ENCODE measurements around the gene UBN1.

UBN1 gene

DNA sequence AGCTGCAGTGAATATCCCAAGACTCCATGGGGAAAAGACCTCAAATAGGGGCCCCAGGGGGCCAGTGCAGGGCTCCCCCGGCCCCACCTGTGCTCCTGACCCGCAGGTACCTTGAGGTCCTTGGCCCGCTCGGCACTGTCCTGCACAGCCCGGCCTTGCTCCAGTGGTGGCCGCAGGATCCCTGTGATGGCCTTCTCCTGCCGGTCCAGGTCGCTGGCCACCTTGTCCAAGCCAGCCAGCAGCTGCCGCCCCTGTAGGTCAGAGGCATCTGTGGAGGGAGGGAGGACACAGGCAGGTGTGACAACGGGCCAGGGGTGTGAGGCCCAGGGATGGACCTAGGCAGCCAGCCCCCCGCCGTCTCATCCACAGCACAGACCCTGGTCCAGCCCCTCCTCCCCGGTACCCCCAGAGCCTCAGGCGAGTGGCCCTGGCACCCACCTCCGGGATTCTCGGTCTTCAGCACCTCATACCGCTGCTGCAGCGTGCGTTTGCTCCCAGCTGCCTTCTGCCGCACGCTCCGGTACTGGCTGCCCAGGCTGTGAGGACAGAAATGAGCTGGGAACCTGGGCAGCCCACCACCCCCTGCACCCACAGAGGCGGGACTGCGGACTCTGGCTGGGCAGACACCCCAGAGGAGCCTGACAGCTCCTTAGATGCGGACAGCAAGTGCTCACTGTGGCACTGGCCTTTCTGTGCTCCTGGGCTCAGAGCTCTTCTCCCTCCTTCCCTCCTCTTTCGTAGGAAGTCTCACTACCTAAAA, 46.0 kb downstream of the UBN1 start:
- ChIA-PET CTCF (no interaction called here), POLR2A (interaction anchor here (0.6 to 0.9 kb wide), 2 partner anchors 10 to 36 kb away, joined by 3 to 7 read pairs; no protein-coding TSS in a partner anchor)
- TF ChIP-seq, protein P1, sequence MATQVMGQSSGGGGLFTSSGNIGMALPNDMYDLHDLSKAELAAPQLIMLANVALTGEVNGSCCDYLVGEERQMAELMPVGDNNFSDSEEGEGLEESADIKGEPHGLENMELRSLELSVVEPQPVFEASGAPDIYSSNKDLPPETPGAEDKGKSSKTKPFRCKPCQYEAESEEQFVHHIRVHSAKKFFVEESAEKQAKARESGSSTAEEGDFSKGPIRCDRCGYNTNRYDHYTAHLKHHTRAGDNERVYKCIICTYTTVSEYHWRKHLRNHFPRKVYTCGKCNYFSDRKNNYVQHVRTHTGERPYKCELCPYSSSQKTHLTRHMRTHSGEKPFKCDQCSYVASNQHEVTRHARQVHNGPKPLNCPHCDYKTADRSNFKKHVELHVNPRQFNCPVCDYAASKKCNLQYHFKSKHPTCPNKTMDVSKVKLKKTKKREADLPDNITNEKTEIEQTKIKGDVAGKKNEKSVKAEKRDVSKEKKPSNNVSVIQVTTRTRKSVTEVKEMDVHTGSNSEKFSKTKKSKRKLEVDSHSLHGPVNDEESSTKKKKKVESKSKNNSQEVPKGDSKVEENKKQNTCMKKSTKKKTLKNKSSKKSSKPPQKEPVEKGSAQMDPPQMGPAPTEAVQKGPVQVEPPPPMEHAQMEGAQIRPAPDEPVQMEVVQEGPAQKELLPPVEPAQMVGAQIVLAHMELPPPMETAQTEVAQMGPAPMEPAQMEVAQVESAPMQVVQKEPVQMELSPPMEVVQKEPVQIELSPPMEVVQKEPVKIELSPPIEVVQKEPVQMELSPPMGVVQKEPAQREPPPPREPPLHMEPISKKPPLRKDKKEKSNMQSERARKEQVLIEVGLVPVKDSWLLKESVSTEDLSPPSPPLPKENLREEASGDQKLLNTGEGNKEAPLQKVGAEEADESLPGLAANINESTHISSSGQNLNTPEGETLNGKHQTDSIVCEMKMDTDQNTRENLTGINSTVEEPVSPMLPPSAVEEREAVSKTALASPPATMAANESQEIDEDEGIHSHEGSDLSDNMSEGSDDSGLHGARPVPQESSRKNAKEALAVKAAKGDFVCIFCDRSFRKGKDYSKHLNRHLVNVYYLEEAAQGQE (tag by site-specific recombination; IDR thresholded peaks at IDR 0.05), result no peak
- no peak for TF ChIP-seq SP7 (tag by site-specific recombination; IDR thresholded peaks at IDR 0.05)
- TF ChIP-seq, protein P2, sequence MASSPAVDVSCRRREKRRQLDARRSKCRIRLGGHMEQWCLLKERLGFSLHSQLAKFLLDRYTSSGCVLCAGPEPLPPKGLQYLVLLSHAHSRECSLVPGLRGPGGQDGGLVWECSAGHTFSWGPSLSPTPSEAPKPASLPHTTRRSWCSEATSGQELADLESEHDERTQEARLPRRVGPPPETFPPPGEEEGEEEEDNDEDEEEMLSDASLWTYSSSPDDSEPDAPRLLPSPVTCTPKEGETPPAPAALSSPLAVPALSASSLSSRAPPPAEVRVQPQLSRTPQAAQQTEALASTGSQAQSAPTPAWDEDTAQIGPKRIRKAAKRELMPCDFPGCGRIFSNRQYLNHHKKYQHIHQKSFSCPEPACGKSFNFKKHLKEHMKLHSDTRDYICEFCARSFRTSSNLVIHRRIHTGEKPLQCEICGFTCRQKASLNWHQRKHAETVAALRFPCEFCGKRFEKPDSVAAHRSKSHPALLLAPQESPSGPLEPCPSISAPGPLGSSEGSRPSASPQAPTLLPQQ (tag by site-specific recombination; IDR thresholded peaks at IDR 0.05), result no peak
- no peak for TF ChIP-seq ZNF140 (tag by site-specific recombination; IDR thresholded peaks at IDR 0.05)
- TF ChIP-seq, protein P3, sequence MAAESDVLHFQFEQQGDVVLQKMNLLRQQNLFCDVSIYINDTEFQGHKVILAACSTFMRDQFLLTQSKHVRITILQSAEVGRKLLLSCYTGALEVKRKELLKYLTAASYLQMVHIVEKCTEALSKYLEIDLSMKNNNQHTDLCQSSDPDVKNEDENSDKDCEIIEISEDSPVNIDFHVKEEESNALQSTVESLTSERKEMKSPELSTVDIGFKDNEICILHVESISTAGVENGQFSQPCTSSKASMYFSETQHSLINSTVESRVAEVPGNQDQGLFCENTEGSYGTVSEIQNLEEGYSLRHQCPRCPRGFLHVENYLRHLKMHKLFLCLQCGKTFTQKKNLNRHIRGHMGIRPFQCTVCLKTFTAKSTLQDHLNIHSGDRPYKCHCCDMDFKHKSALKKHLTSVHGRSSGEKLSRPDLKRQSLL (tag by site-specific recombination; IDR thresholded peaks at IDR 0.05), result no peak
- TF ChIP-seq ZNF248 (tag by site-specific recombination; IDR thresholded peaks at IDR 0.05), result no peak
- TF ChIP-seq ZNF266 (tag by site-specific recombination; IDR thresholded peaks at IDR 0.05; ENCODE audit: low read depth), result no peak
- TF ChIP-seq ZNF423 (tag by site-specific recombination; IDR thresholded peaks at IDR 0.05), result no peak
- TF ChIP-seq HOXC10 (CRISPR knock-in tag; IDR thresholded peaks at IDR 0.05), result no peak
- H3K27ac ChIP-seq (ENCODE audit: extremely low read depth, low read depth, low read length), result no peak overlapping the region
- H3K4me3 ChIP-seq (ENCODE audit: low read depth, low read length), result no peak overlapping the region
- H3K9me3 ChIP-seq (ENCODE audit: control insufficient read depth, insufficient read depth, low read depth, low read length), result no peaks in the 10 kb centered on the region
- H3K4me1 ChIP-seq (ENCODE audit: control insufficient read depth, insufficient read depth, low read length), result no peaks in the 10 kb centered on the region
- H3K36me3 ChIP-seq (ENCODE audit: control insufficient read depth in 2 of 2, insufficient read depth in 1 of 2, low read length in 2 of 2), result peaks cover 0 to 4% of the 10 kb centered on the region in 2 experiments; a peak in 1 of 3 replicates

DNA sequence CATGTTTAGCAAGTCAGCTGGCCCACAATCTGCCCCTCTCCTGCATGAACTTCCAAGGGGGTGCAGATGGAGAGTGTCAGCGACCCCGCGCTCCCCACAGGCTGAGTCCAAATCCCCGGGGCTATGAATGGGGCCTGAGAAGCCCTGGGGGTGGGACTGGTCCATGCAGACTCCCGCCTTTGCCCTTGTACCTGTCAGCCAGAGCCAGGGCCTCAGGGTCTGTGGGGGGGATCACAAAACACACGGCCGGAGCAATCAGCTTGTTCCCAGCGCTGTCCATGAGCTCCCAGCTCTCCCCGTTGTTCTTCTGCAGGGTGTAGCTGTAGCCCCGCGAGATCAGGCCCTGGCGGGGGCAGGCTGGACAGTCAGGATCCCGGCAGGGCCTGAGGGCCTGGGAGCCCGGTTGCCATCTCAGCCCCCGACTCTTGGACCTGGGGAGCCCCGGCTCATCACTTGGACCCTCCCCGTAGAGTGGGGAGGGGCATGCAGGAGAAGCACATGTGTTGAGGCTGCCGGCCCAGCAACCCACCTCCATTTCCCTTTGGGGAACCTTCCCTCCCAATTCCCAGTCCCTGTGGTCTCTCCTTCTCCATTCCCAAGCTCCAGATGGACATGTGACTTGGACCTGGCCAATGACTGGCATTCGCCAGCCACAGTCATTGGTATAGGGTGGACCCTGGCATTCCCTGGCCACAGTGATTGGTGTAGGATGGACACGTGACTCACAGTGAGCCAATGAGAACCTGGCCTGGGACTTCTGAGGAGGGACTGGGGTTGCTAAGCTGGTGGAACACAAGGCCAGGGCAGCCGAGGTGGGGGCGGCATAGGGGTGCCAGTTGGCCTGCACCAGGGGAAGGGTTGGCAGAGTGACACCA, 47.2 kb downstream of the UBN1 start:
- H3K9me3 ChIP-seq (ENCODE audit: control insufficient read depth, insufficient read depth, low read depth, low read length), result no peaks in the 10 kb centered on the region
- TF ChIP-seq ZBTB48 (tag by site-specific recombination; IDR thresholded peaks at IDR 0.05) (no peak), SP2 (tag by site-specific recombination; IDR thresholded peaks at IDR 0.05) (peak; percentile 48), RBAK (tag by site-specific recombination; IDR thresholded peaks at IDR 0.05) (no peak)
- H3K4me3 ChIP-seq (ENCODE audit: low read depth, low read length), result no peak overlapping the region
- no peak overlapping the region for H3K27ac ChIP-seq (ENCODE audit: extremely low read depth, low read depth, low read length)
- H3K36me3 ChIP-seq (ENCODE audit: control insufficient read depth in 2 of 2, insufficient read depth in 1 of 2, low read length in 2 of 2), result peaks cover 0 to 4% of the 10 kb centered on the region in 2 experiments; a peak in 1 of 3 replicates
- ChIA-PET POLR2A (interaction anchor here (0.6 kb wide), 1 partner anchor 38 kb away, joined by 7 read pairs; no protein-coding TSS in a partner anchor), CTCF (interaction anchor here (1.0 kb wide), 1 partner anchor 10 kb away, joined by 3 read pairs; no protein-coding TSS in a partner anchor)
- H3K4me1 ChIP-seq (ENCODE audit: control insufficient read depth, insufficient read depth, low read length), result no peaks in the 10 kb centered on the region

DNA sequence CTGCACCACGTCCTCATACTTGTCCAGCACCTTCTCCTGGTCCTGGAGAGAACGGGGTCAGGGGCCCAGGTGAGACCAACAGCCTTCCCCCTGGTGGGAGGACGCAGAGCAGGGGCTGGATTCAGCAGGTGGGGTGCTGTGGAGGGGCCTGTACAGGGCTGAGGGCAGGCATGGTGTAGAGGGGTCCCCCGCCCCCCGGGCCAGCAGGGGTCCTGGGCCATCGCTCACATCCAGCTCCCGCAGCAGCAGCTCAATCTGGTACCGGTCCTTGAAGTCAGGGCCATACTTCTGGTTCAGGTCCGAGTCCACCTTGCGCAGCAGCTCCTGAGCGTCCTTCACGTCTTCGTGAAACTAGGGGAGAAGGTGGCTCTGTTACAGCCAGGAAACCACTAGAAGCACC, 48.1 kb downstream of the UBN1 start:
- Histone ChIP-seq H3K4me1 (ENCODE audit: control insufficient read depth, insufficient read depth, low read length) (no peaks in the 10 kb centered on the region), H3K9me3 (ENCODE audit: control insufficient read depth, insufficient read depth, low read depth, low read length) (no peaks in the 10 kb centered on the region), H3K36me3 (ENCODE audit: control insufficient read depth in 2 of 2, insufficient read depth in 1 of 2, low read length in 2 of 2) (no peaks in the 10 kb centered on the region), H3K27ac (ENCODE audit: extremely low read depth, low read depth, low read length) (no peak overlapping the region), H3K4me3 (ENCODE audit: low read depth, low read length) (no peak overlapping the region)
- POLR2A ChIA-PET, result no interaction called here
- CTCF ChIA-PET, result interaction anchor here (0.6 to 1.0 kb wide), 3 partner anchors 11 to 130 kb away, joined by 3 to 5 read pairs (median 4); no protein-coding TSS in a partner anchor
- TF ChIP-seq, protein P4, sequence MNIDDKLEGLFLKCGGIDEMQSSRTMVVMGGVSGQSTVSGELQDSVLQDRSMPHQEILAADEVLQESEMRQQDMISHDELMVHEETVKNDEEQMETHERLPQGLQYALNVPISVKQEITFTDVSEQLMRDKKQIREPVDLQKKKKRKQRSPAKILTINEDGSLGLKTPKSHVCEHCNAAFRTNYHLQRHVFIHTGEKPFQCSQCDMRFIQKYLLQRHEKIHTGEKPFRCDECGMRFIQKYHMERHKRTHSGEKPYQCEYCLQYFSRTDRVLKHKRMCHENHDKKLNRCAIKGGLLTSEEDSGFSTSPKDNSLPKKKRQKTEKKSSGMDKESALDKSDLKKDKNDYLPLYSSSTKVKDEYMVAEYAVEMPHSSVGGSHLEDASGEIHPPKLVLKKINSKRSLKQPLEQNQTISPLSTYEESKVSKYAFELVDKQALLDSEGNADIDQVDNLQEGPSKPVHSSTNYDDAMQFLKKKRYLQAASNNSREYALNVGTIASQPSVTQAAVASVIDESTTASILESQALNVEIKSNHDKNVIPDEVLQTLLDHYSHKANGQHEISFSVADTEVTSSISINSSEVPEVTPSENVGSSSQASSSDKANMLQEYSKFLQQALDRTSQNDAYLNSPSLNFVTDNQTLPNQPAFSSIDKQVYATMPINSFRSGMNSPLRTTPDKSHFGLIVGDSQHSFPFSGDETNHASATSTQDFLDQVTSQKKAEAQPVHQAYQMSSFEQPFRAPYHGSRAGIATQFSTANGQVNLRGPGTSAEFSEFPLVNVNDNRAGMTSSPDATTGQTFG (tag by site-specific recombination; IDR thresholded peaks at IDR 0.05; ENCODE audit: borderline replicate concordance), result no peak
- TF ChIP-seq ZNF701 (tag by site-specific recombination; IDR thresholded peaks at IDR 0.05) (no peak), ZNF121 (tag by site-specific recombination; IDR thresholded peaks at IDR 0.05) (no peak), ZNF302 (tag by site-specific recombination; IDR thresholded peaks at IDR 0.05; ENCODE audit: low read depth) (no peak), ZSCAN16 (tag by site-specific recombination; IDR thresholded peaks at IDR 0.05) (no peak)
- TF ChIP-seq, protein P5, sequence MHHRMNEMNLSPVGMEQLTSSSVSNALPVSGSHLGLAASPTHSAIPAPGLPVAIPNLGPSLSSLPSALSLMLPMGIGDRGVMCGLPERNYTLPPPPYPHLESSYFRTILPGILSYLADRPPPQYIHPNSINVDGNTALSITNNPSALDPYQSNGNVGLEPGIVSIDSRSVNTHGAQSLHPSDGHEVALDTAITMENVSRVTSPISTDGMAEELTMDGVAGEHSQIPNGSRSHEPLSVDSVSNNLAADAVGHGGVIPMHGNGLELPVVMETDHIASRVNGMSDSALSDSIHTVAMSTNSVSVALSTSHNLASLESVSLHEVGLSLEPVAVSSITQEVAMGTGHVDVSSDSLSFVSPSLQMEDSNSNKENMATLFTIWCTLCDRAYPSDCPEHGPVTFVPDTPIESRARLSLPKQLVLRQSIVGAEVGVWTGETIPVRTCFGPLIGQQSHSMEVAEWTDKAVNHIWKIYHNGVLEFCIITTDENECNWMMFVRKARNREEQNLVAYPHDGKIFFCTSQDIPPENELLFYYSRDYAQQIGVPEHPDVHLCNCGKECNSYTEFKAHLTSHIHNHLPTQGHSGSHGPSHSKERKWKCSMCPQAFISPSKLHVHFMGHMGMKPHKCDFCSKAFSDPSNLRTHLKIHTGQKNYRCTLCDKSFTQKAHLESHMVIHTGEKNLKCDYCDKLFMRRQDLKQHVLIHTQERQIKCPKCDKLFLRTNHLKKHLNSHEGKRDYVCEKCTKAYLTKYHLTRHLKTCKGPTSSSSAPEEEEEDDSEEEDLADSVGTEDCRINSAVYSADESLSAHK (tag by site-specific recombination; IDR thresholded peaks at IDR 0.05), result no peak

Measured in HEK293 (cell line).